ENCODE data around the gene APOF. TPM values are rescaled to one million over a fixed set of nuclear protein-coding genes. Genes with fewer than 3 reads are reported as not detected.

APOF gene
- total and polyA plus RNA-seq, 10 of the 15 experiments (the other 5 are each of a cell fraction or from before 2014, with no cell fraction given) = 0.04 to 0.19 (median 0.11) TPM; not detected in 5

- TF ChIP-seq JUNB (IDR thresholded peaks at IDR 0.05) (0 out of 2 replicates have a peak, but pooled peaks have one; percentile 18), NR2C1 (IDR thresholded peaks at IDR 0.05) (no peak), ZNF384 (IDR thresholded peaks at IDR 0.05; ENCODE audit: borderline replicate concordance, low read depth, low read length) (no peak), TCF12 (IDR thresholded peaks at IDR 0.05; ENCODE audit: low read depth, low read length) (peak; percentile 32; the same call in 1 of the 2 replicates), KAT2A (conservative IDR thresholded peaks at IDR 0.05; ENCODE audit: control insufficient read depth, low read depth, low read length) (no peak), RCOR1 (conservative IDR thresholded peaks at IDR 0.05; ENCODE audit: low read depth, low read length) (no peak), HDAC2 (IDR thresholded peaks at IDR 0.05) (no peak), CHD2 (IDR thresholded peaks at IDR 0.05; ENCODE audit: borderline replicate concordance, low read depth, low read length) (no peak), IKZF1 (conservative IDR thresholded peaks at IDR 0.05) (peak; percentile 40; the same call in 1 of the 2 replicates), NFIC (IDR thresholded peaks at IDR 0.05; ENCODE audit: low read depth, low read length) (peak; percentile 68; the same call in 1 of the 2 replicates), ATF2 (IDR thresholded peaks at IDR 0.05; ENCODE audit: low read length) (no peak), SMAD5 (IDR thresholded peaks at IDR 0.05; ENCODE audit: low read depth) (no peak), ZNF687 (IDR thresholded peaks at IDR 0.05) (no peak), ZZZ3 (IDR thresholded peaks at IDR 0.05; ENCODE audit: control insufficient read depth, insufficient read length, low read depth) (no peak), SP1 (IDR thresholded peaks at IDR 0.05; ENCODE audit: low read depth, low read length) (peak; percentile 24), TARDBP (IDR thresholded peaks at IDR 0.05; ENCODE audit: borderline replicate concordance) (no peak), ASH2L (IDR thresholded peaks at IDR 0.05; ENCODE audit: borderline replicate concordance, low read depth) (no peak), HDGF (IDR thresholded peaks at IDR 0.05) (peak; percentile 63; the same call in 1 of the 2 replicates)
- TF ChIP-seq, protein P1, sequence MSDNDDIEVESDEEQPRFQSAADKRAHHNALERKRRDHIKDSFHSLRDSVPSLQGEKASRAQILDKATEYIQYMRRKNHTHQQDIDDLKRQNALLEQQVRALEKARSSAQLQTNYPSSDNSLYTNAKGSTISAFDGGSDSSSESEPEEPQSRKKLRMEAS (IDR thresholded peaks at IDR 0.05; ENCODE audit: low read depth, low read length) = no peak
These were observed 24.1 kb downstream of the APOF start, which contains the start of gene IL23A (continued) for GRCh38 chr12:56338308-56339157.
